Measurements from ENCODE around the gene ELL.

The ELL gene

DNA sequence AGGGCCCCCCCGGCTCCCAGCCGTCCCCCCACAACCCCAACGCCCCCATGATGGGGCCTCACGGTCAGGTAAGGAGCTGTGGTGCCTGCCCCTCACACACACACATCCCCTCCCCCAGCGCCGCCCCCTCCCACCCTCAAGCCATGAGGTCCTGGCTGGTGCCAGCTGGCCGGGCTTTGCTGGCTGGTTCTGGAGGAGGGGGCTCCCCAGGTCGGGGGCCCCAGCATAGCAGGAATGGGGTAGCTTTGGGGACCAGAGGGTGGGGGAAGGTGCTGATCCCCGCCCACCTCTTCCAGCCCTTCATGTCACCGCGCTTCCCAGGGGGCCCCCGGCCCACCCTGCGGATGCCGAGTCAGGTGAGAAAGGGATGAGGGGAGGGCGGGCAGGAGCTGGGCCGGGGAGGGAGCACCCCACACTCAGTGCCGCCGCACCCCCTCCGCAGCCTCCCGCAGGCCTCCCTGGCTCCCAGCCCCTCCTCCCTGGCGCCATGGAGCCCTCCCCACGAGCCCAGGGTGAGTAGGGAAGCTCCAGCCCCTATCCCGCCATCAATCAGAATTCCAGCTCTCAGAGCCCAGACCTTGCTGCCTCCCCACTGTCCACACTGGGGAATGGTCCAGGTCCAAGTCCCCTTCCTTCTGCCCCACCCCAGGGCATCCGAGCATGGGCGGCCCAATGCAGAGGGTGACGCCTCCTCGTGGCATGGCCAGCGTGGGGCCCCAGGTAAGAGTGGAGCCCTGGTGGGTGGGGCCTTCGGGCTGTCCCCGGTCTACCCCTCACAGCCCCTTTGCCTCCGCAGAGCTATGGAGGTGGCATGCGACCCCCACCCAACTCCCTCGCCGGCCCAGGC lies 90.3 kb downstream of the ELL start:
- no peak for DNase-seq

DNA sequence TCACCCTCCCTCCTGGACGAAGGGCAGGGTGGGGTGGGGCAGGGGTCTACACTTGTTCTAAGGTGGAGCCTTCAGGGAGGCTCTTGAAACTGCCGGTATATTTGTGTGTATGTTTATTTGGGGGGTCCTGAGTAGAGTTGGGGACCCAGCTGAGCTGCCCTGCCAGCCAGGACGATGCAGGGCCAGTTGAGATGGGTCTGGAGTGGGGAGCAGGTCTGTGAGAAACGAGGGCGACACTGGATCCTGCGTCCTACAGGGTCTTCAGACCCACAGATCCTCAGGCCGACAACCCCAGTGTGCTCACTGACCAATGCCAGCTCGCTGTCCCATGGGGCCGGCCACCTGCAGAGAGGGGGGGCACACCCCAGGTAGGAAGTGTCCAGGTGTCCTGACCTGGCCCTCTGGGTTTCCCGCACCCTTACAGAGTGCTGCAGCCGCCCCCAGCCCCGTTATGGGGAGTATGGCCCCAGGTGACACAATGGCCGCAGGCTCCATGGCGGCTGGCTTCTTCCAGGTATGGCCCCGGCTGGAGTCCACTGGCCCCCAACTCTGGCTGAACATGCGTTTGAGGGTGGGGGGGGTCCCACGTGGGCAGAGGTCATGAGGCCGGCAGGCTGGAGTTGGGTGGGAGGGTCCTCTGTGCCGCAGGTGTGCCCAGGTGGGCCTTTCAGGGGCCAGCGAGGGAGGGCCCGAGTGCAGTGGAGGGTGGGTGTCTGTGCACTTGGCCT lies 91.3 kb downstream of the ELL start:
- no peak for DNase-seq

- no peak for DNase-seq
Observed at GRCh38 chr19:18429717-18430416, 92.0 kb downstream of the ELL start.

GRCh38 chr19:18428787-18429674 lies 92.8 kb downstream of the ELL start:
- no peak for DNase-seq

DNA sequence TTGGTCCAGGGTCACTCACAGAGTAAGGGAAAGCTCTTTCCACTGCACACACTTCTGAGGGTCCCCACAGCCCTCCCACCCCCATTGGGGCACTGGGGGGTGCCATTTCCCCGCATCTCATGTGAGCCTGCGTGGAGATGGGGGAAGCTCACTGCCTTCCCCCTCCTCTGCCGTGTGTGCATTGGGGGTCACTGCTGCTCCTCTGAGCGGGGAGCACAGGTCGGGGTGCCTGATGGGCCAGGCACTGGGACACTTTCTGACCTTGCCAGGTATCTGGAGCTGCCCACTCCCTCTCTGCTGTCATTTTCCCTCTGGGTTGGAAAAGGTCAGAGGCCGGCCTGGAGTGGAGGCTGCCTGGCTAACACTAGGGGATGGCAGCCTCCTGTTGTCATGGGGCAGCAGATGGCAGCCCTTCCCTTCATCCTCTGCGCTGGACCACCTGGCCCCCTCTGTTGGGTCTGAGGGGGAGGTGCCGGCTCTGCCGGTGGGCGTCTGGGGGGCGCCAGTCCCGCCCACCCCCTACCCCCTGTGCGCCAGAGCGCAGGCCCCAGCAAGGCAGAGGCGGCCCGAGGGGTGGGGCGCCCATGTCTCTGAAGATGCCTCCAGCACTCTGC lies 93.6 kb downstream of the ELL start:
- no peak for DNase-seq

DNA sequence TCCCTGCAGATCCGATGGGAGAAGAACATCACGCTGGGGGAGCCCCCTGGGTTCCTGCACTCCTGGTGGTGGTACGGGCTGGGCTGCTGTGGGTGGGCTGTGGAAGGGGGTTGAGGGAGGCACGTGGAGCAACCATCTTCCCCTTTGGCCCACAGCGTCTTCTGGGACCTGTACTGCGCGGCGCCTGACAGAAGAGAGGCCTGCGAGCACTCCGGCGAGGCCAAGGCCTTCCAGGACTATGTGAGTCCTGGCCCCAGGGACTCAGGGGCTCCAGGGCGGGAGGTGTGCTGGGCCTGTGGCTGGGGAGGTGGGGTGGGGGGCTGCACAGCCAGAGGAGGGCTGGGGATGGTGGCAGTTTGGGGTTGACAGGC lies 94.1 kb downstream of the ELL start:
- no peak for DNase-seq

DNA sequence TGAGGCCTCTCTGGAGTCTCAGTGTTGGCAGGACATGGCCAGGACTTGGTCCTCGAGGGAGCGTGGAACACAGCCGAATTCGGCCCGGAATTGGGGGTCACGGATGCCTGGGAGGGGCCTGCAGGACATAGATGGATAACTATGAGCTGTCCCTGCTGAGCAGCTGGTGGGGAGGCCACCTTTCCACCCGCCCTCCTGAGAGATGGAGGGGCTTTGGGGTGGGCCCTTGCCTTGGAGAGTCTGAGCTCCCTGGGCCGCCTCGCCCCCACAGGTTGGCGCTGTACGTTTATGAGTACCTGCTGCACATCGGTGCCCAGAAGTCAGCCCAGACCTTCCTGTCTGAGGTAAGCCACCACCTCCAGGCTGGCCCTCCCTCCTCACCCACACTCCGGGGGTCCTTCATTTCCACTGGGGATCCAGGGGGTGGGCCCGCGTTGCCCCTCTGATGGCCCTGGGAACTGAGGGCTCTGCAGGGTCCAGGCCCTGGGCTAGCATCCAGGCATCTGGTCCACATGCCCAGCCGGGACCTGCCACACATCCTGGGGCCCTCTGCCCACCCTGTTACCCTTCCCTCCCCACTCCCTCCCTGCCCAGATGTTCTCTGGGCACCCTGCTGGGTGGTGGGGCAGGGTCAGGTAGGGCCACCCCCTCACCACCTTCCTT lies 94.7 kb downstream of the ELL start:
- no peak for DNase-seq

- no peak for DNase-seq
Observed at GRCh38 chr19:18426416-18426767, 95.5 kb downstream of the ELL start.

DNA sequence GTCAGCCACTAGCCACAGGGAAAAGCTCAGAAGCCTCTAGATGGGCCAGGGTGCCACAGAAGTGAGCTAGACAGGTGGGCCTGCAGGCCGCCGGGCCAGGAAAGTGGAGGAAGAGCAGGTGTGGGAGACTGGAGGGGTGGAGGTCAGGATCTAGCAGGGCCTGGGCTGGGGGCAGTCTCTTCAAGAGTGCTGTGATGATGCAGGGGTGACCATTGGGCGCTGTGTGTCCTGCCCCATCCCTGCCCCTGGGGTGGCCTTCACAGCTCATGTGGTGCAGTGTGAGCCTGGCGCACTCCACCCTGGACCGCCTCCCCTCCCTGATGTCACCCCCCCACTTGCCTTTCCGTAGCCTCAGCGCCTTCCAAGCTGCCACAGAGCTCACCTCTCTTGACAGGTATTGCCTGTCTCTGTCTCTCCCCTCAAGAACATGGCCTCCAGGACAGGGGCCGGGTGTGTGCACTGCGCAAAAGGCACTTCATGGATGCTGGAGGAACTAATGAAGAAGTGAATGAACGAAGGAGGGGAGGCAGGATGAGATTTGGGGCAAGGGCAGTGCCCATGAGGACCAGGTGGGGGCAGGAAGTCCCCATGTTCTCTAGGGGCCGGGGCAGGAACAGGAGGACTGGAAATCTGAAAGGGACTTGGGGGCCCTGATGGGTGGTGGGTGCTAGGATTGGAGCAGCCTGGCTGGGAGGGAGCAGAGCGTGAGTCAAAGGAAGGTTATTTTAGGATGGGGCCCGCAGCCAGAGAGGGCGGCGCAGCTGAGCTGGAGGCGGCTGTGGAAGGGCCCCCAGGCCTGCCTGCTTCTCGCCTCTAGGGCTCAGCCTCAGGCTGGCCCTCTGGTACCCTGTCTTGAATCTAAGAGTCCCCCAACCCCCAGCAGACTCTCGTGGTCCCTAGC lies 96.1 kb downstream of the ELL start:
- no peak for DNase-seq

- DNase-seq = no peak
Observed at GRCh38 chr19:18424890-18425514, 96.9 kb downstream of the ELL start.

DNA sequence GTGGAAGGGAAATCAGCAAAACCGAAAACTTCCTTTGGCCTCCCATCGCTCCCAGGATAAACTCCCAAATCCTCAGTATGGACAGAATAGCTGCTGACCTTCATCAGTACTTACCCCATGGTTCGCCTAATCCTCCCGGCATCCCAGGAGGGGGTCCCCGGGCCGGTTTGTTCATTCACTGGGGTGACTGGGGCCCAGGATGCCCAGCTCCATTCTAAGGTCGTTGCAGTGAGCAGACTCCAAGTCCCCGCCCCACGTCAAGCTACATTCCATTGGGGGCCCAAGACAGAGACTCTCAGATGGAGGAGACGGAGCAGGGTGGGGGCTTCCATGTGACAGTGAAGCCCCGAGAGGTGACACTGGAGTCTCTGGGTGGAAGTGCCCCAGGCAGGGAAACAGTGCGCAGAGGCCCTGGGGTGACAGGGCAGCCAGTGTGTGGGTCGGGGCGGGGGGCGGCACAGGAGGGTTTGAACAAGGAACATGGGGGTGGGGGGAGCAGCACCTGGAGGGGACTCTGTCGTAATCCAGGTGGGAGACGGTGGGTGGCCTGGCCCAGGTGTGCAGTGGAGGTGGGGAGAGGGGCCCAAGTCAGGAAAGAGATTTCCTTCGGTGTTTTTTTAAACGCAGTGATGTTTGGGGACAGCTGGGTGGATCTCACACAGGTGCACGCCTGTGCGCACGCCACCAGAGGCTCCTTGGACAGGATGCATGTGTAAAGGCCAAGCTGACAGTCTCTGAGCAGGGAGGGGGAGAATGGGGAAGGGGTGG lies 97.6 kb downstream of the ELL start:
- no peak for DNase-seq

DNA sequence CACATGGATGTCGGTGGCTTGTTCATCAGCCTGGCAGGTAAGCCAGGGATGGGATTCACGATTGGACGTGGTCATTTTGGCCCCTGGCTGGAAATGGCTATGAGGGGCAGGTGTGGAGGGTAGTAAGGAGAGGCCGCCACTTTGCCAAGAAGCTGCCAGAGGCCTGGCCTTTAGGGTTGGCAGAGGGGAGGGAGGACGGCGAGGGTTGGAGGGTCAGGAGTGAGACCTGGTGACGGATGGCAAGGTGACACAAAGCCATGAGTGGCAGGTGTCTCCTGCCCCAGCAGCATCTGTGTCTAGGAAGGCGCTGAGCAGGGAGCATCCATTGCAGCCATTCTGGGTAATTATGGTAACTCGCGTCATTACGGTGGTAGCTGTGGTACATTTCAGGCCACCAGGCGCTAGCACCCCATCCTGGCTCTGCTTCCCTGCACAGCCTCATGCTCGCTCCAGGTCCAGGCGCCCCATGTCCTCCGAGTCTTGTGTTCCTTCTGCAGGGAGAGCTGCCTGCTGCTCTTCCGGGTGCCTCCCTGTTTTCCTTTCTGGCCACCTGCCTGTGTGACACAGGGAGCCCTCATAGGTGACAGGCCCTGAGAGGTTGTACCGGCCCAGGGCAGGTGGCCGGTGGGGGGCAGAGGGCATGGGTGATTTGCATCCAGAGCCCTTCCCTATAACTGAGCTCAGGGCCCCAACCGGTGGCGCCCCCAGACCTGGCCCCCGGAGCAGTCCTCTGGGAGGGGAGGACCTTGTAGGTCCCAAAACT lies 98.4 kb downstream of the ELL start:
- no peak for DNase-seq

- no peak for DNase-seq
Observed at GRCh38 chr19:18422530-18423191, 99.2 kb downstream of the ELL start.

DNA sequence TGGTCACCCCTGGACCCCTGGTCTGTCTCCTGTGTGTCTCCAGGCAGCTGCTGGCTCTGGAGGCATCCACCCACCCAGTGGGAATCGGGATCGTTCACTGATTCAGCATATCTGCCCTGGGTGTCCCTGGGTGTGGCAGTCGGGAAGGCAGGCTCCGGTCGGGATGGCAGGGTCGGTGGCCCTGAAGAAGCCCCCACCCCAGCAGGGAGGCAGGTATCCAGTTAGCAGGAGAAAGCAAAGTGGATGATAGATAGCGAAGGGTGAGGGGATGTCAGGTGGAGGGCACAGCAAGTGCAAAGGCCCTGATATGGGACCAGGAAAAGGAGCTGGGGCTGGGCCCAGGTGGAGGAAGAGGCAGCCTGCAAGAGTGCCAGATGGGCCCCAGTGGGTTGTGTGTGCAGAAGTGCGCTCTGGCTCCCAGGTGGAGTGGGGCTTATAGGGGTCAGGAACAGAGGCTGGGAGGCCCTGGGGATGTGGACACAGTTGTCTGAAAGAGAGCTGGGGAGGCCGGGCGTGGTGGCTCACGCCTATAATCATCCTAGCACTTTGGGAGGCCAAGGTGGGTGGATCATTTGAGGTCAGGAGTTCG lies 100.4 kb downstream of the ELL start:
- DNase-seq = no peak

GRCh38 chr19:18420930-18421329 lies 100.9 kb downstream of the ELL start:
- no peak for DNase-seq

- DNase-seq = no peak
Observed at GRCh38 chr19:18419699-18420460, 102.0 kb downstream of the ELL start.

- DNase-seq = peak; percentile 51
Observed at GRCh38 chr19:18419195-18419698, 102.6 kb downstream of the ELL start, which contains the start of gene SSBP4. SSBP4 (plus strand) TSS chr19:18419398; CDS start chr19:18419649, 251 bp downstream.
